C4-2B (cell line): ENCODE data around the gene UBXN6.

Source experiments
- H3K27ac ChIP-seq: fragments of 450-650 bp; 2 replicates; pipeline ENCODE4 v1.5.1; 2017
- ZFX ChIP-seq: fragments of 450-650 bp; IDR thresholded peaks from 2 replicates; pipeline ENCODE4 v1.6.1; 2017
- TF ChIP-seq, protein P1 (sequence below): fragments of 450-650 bp; conservative IDR thresholded peaks from 2 replicates; pipeline ENCODE4 v1.5.1; 2017; ENCODE audit warnings: mild to moderate bottlenecking

Gene UBXN6

DNA sequence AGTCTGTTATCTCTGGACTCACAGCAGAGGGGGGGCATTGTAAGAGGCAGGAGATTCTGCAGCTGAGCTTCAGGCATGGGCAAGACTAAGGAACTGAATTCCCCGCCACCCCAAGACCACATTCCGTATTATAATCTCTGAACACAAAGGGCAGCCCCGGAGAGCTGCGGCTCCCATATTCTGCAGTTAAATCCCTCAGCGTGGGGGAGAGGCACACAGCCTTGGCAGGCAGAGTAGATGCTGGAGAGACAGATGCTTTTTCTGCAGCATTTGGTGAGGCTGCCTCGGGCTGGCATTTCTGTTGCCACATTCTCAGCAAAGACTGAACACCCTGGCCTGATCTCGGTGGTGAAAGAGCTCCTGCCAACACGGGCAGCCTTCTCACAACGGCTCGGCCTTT is 42.2 kb downstream of the UBXN6 start:
- H3K27ac ChIP-seq = no peak overlapping the region
- TF ChIP-seq, protein P1, sequence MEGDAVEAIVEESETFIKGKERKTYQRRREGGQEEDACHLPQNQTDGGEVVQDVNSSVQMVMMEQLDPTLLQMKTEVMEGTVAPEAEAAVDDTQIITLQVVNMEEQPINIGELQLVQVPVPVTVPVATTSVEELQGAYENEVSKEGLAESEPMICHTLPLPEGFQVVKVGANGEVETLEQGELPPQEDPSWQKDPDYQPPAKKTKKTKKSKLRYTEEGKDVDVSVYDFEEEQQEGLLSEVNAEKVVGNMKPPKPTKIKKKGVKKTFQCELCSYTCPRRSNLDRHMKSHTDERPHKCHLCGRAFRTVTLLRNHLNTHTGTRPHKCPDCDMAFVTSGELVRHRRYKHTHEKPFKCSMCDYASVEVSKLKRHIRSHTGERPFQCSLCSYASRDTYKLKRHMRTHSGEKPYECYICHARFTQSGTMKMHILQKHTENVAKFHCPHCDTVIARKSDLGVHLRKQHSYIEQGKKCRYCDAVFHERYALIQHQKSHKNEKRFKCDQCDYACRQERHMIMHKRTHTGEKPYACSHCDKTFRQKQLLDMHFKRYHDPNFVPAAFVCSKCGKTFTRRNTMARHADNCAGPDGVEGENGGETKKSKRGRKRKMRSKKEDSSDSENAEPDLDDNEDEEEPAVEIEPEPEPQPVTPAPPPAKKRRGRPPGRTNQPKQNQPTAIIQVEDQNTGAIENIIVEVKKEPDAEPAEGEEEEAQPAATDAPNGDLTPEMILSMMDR = no peak
- TF ChIP-seq ZFX = no peak

DNA sequence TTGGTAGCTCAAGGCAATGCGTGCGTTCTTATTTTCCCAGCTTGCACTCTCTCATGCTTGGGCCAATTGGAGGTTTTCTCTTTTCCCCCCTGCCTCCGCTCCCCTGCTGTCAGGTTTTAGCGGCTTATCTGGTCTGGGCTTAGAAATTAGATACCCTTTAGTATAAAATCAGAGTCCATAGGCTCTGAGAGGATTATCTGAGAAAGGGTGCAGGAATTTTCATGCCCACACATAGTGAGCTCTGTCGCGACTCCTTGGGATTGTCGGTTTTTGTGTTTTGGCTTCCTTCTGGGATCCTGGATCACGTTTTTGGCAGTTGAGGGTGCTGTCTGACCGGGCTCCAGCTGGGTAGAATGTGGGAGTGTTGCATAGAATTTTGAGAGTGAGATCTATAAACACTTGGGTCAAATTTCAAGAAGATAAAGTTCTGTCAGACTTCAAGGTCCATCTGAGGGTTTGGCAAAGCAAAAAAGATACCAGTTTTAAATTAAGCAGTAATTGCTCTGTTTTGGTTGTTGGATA is 42.7 kb downstream of the UBXN6 start:
- no peak overlapping the region for H3K27ac ChIP-seq
- TF ChIP-seq, protein P1 = no peak
- TF ChIP-seq ZFX = no peak

DNA sequence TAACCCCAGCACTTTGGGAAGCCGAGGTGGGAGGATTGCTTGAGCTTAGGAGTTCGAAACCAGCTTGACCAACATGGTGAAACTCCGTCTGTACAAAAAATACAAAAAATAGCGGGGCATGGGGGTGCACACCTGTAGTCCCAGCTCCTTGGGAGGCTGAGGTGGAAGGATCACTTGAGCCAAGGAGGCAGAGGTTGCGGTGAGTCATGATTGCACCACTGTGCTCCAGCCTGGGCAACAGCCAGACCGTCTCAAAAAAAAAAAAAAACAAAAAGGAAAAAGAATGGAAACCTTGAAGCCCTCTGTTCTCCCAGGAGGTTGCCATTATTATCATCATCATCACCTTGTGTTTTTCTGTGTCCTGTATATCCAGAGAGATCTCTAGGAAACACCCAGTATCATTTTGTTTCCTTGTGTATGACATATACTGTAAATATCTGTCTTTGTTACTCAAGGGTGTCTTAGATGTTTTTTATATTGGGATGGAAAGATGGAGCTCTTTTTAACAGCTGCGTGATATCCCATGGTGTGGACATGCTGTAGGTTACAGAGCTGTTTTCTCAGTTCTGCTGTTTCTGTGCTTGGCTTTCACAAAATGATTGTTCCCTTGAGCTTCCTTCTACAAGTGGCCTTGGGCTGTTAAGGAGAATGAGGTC is 43.3 kb downstream of the UBXN6 start:
- TF ChIP-seq ZFX = no peak
- TF ChIP-seq, protein P1 = no peak
- no peak overlapping the region for H3K27ac ChIP-seq

DNA sequence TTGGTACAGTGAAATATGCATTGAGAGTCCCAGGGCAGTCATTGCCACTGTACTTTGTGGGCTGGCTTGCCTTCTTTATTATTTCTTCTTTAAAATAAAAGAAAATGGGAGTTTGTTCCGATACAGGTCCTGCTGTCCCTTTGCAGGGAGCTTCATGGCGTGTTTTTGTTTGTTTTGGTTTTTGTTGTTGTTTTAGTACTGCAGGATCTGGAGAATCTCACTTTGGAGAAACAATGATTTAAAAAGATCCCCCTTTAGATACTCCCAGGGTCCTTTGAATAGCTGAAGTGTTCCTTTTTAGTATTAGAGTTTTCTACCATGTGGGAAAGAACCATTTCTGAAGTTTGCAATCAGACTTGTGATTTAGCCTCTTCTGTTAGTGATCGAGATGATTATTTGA is 44.0 kb downstream of the UBXN6 start:
- no peak for TF ChIP-seq ZFX
- TF ChIP-seq, protein P1 = no peak
- H3K27ac ChIP-seq = no peak overlapping the region

DNA sequence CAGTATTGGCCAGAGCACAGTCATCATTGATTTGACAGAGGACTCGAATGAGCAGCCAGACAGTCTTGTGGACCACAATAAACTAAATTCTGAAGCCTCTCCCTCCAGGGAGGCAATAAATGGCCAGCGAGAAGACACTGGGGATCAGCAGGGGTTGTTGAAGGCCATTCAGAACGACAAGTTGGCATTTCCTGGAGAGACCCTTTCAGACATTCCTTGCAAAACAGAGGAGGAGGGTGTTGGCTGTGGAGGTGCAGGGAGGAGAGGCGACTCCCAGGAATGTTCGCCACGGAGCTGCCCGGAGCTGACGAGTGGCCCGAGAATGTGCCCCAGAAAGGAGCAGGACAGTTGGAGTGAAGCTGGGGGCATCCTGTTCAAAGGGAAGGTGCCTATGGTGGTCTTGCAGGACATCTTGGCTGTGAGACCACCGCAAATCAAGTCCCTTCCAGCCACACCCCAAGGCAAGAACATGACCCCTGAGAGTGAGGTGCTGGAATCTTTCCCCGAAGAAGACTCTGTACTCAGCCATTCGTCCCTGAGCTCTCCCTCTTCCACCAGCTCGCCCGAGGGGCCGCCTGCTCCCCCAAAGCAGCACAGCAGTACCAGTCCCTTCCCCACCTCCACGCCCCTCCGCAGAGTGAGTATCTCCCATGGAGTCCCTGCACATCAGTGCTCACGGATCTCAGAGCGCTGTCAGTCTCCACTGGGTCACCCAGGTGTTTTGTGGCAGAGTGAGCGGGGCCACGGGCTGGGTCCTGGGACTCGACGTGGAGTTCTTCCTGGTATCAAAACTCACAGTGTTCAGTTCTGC is 48.3 kb downstream of the UBXN6 start:
- no peak overlapping the region for H3K27ac ChIP-seq
- TF ChIP-seq, protein P1 = no peak
- TF ChIP-seq ZFX = no peak

DNA sequence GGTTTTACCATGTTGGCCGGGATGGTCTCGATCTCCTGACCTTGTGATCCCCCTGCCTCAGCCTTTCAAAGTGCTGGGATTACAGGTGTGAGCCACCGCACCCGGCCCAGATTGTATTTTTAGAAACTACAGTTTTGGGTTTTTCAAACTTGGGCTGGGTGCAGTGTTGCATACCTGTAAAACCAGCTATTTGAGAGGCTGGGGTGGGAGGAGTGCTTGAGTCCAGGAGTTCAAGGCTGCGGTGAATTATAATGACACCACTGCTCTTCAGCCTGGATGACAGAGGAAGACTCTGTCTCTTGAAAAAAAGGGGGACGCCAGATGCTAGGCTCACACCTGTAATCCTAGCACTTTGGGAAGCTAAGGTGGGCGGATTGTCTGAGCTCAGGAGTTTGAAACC is 51.0 kb downstream of the UBXN6 start:
- no peak overlapping the region for H3K27ac ChIP-seq
- no peak for TF ChIP-seq ZFX
- TF ChIP-seq, protein P1 = no peak

DNA sequence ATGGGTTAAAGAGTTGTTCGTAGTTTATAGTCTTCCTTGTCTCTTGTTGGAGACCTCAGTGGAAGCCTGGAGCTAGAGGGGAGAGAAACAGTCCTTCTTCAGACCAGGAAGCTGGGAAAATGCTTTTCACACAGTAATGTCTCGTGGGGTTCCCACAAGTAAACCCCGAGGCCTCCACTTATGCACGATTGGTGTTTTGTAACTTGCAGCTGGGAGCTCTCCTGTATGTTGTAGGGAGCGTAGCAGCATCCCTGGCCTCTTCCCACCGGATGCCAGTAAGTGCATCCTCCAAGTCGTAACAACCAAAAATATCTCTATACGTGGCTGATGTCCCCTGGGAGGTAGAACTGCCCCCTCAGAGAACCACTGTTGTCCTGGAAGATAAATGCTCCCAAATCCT is 51.6 kb downstream of the UBXN6 start:
- H3K27ac ChIP-seq = no peak overlapping the region; the same call in 1 of the 2 replicates

More for the DNA sequence above, 51.6 kb downstream of the UBXN6 start:
- TF ChIP-seq, protein P1 = no peak
